Measurements from ENCODE around the gene REEP6. TPM values are rescaled to one million over a fixed set of nuclear protein-coding genes. Genes with fewer than 3 reads are reported as not detected.

REEP6 gene
- total and polyA plus RNA-seq, 2 donors (not counting 3 experiments of a cell fraction or from before 2014, with no cell fraction given), result 1.3 to 1.5 TPM

DNA sequence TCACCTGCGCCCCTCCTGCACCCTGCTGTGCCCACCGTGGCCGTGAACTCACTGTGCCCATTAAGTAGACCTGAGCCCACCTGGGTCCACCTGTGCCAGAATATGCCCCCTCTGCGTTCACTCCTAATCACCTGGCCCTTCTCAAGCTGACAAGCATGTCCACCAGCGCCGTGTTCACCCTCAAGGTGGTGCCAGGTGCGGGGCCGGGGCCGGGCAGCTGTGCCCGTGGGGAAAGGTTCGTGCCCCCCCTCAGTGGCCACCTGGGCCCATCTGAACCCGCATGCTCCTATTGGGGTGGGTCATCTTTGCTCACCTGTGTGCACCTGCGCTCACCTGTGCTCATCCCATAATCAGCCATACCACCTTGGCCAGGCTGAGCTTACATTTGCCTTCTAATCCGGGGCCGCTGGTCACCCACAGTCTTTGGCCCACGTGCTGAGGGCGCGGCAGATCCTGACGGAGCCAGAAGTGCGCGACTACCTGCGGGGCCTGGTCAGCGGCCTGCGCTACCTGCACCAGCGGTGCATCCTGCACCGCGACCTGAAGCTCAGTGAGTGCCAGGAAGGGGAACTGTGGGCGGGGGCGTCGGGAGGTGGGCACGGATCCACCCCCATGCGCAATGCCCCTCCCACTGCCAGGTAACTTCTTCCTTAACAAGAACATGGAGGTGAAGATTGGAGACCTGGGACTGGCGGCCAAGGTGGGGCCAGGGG, 35.2 kb downstream of the REEP6 start:
- no peaks in the 10 kb centered on the region for H3K79me2 ChIP-seq (ENCODE audit: control insufficient read depth, insufficient read depth, low read length)
- no peaks in the 10 kb centered on the region for H3K4me1 ChIP-seq (ENCODE audit: control insufficient read depth, extremely low read depth, insufficient read depth, low read length)
- no peaks in the 10 kb centered on the region for H3K9me1 ChIP-seq (replicated peaks; ENCODE audit: control insufficient read depth, extremely low read depth, insufficient read depth, low read length)
- DNase-seq (ENCODE audit: low read depth, low spot score) (no peak), FAIRE-seq (no peak)
- intact Hi-C loops (cut with micrococcal nuclease), result no loop called here
- no peaks in the 10 kb centered on the region for H4K20me1 ChIP-seq (replicated peaks; ENCODE audit: control insufficient read depth, extremely low read depth, insufficient read depth, low read length)
- dilution Hi-C loops (cut with MboI; ENCODE audit: extremely low pct_ligation_motif_present, low sequenced_read_pairs), result no loop called here
- H3K4me2 ChIP-seq (ENCODE audit: insufficient read depth, low read length), result no peak overlapping the region
- H3K9ac ChIP-seq (replicated peaks; ENCODE audit: extremely low read depth, insufficient read depth, low read length), result no peak overlapping the region
- BruUV-seq (replicated peaks), result no TSS peak
- no peak overlapping the region for H2AFZ ChIP-seq (ENCODE audit: low read depth, low read length)
- ChIA-PET CTCF (no interaction called here), POLR2A (no interaction called here)
- TF ChIP-seq, protein P1, sequence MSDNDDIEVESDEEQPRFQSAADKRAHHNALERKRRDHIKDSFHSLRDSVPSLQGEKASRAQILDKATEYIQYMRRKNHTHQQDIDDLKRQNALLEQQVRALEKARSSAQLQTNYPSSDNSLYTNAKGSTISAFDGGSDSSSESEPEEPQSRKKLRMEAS (IDR thresholded peaks at IDR 0.05; ENCODE audit: insufficient read depth, insufficient read length), result no peak
- TF ChIP-seq, protein P2, sequence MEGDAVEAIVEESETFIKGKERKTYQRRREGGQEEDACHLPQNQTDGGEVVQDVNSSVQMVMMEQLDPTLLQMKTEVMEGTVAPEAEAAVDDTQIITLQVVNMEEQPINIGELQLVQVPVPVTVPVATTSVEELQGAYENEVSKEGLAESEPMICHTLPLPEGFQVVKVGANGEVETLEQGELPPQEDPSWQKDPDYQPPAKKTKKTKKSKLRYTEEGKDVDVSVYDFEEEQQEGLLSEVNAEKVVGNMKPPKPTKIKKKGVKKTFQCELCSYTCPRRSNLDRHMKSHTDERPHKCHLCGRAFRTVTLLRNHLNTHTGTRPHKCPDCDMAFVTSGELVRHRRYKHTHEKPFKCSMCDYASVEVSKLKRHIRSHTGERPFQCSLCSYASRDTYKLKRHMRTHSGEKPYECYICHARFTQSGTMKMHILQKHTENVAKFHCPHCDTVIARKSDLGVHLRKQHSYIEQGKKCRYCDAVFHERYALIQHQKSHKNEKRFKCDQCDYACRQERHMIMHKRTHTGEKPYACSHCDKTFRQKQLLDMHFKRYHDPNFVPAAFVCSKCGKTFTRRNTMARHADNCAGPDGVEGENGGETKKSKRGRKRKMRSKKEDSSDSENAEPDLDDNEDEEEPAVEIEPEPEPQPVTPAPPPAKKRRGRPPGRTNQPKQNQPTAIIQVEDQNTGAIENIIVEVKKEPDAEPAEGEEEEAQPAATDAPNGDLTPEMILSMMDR (IDR thresholded peaks at IDR 0.05; ENCODE audit: extremely low read depth in 1 of 2, insufficient read depth in 1 of 2, low read depth in 1 of 2, low read length in 2 of 2), result no peak
- TF ChIP-seq EZH2 (IDR thresholded peaks at IDR 0.05; ENCODE audit: borderline replicate concordance, low read depth, low read length, severe bottlenecking), result peak; percentile 3
- no peak overlapping the region for H3K4me3 ChIP-seq (replicated peaks in 1 of 3; ENCODE audit: insufficient read depth in 1 of 3, low read depth in 1 of 3, low read length in 3 of 3)
- H3K27ac ChIP-seq (ENCODE audit: insufficient read depth, low read depth, low read length), result no peak overlapping the region
- no peaks in the 10 kb centered on the region for H3K36me3 ChIP-seq (ENCODE audit: control insufficient read depth in 2 of 2, extremely low read depth in 1 of 2, insufficient read depth in 2 of 2, low read length in 2 of 2)
- H3K27me3 ChIP-seq (ENCODE audit: control insufficient read depth in 2 of 2, insufficient read depth in 2 of 2, low read length in 2 of 2), result peaks cover 9 to 12% of the 10 kb centered on the region in 2 experiments
- H3K9me3 ChIP-seq (replicated peaks; ENCODE audit: control insufficient read depth, insufficient read depth, low read length), result no peaks in the 10 kb centered on the region
